ENCODE measurements around the gene PHF12.
"Not testable (repeated sequence)": the region's sequence is repeated elsewhere in the genome, so short reads cannot be mapped to it uniquely, and the experiment has no call there.

PHF12 gene

GRCh38 chr17:28888832-28889231 is 62.5 kb downstream of the PHF12 start:
- no peak for FAIRE-seq
- no peak for DNase-seq (ENCODE audit: insufficient read length, low spot score)

GRCh38 chr17:28887871-28888471 is 63.3 kb downstream of the PHF12 start:
- FAIRE-seq = no peak

GRCh38 chr17:28885951-28886350 is 65.4 kb downstream of the PHF12 start:
- DNase-seq (ENCODE audit: insufficient read length, low spot score) (no peak), FAIRE-seq (no peak)

More at GRCh38 chr17:28887871-28888471, 63.3 kb downstream of the PHF12 start:
- DNase-seq (ENCODE audit: insufficient read length, low spot score) = no peak

- no peak for DNase-seq (ENCODE audit: insufficient read length, low spot score)
- FAIRE-seq = no peak
These were observed 66.0 kb downstream of the PHF12 start for GRCh38 chr17:28885363-28885762.

- no peak for FAIRE-seq
- no peak for DNase-seq (ENCODE audit: insufficient read length, low spot score)
These were observed 67.2 kb downstream of the PHF12 start for GRCh38 chr17:28883967-28884702.

GRCh38 chr17:28882154-28882895 is 69.0 kb downstream of the PHF12 start:
- DNase-seq (ENCODE audit: insufficient read length, low spot score) = no peak

GRCh38 chr17:28881533-28882056 is 69.7 kb downstream of the PHF12 start:
- DNase-seq (ENCODE audit: insufficient read length, low spot score) (no peak), FAIRE-seq (no peak)

More at GRCh38 chr17:28882154-28882895, 69.0 kb downstream of the PHF12 start:
- FAIRE-seq = peak; percentile 38

GRCh38 chr17:28880572-28880945 is 70.8 kb downstream of the PHF12 start:
- DNase-seq (ENCODE audit: insufficient read length, low spot score) (no peak), FAIRE-seq (no peak)

GRCh38 chr17:28879886-28880571 is 71.3 kb downstream of the PHF12 start:
- no peak for FAIRE-seq
- DNase-seq (ENCODE audit: insufficient read length, low spot score) = no peak

GRCh38 chr17:28878981-28879380 is 72.3 kb downstream of the PHF12 start:
- peak; percentile 73 for DNase-seq (ENCODE audit: insufficient read length, low spot score)

GRCh38 chr17:28878158-28878910 is 73.0 kb downstream of the PHF12 start:
- DNase-seq (ENCODE audit: insufficient read length, low spot score) = no peak
- no peak for FAIRE-seq

More at GRCh38 chr17:28878981-28879380, 72.3 kb downstream of the PHF12 start:
- peak; percentile 46 for FAIRE-seq

GRCh38 chr17:28877150-28877711 is 74.1 kb downstream of the PHF12 start:
- FAIRE-seq = not testable (repeated sequence)

GRCh38 chr17:28875848-28876550 is 75.3 kb downstream of the PHF12 start:
- DNase-seq (ENCODE audit: insufficient read length, low spot score) = no peak

More at GRCh38 chr17:28877150-28877711, 74.1 kb downstream of the PHF12 start:
- DNase-seq (ENCODE audit: insufficient read length, low spot score) = not testable (repeated sequence)

GRCh38 chr17:28874750-28875149 is 76.6 kb downstream of the PHF12 start:
- no peak for DNase-seq (ENCODE audit: insufficient read length, low spot score)
- FAIRE-seq = no peak

More at GRCh38 chr17:28875848-28876550, 75.3 kb downstream of the PHF12 start:
- no peak for FAIRE-seq

GRCh38 chr17:28873839-28874238 is 77.5 kb downstream of the PHF12 start:
- FAIRE-seq = no peak
- no peak for DNase-seq (ENCODE audit: insufficient read length, low spot score)

- no peak for FAIRE-seq
These were observed 80.2 kb downstream of the PHF12 start for GRCh38 chr17:28871056-28871579.

GRCh38 chr17:28867276-28867675 is 84.0 kb downstream of the PHF12 start:
- no peak for DNase-seq (ENCODE audit: insufficient read length, low spot score)
- no peak for FAIRE-seq

More at GRCh38 chr17:28871056-28871579, 80.2 kb downstream of the PHF12 start:
- DNase-seq (ENCODE audit: insufficient read length, low spot score) = no peak

- no peak for FAIRE-seq
- DNase-seq (ENCODE audit: insufficient read length, low spot score) = no peak
These were observed 85.2 kb downstream of the PHF12 start for GRCh38 chr17:28865946-28866752.
